ENCODE results near the gene SCGB1C2. TPM values are rescaled to one million over a fixed set of nuclear protein-coding genes. Genes with fewer than 3 reads are reported as not detected.

SCGB1C2 gene
- total and polyA plus RNA-seq, 10 donors, result not detected

DNA sequence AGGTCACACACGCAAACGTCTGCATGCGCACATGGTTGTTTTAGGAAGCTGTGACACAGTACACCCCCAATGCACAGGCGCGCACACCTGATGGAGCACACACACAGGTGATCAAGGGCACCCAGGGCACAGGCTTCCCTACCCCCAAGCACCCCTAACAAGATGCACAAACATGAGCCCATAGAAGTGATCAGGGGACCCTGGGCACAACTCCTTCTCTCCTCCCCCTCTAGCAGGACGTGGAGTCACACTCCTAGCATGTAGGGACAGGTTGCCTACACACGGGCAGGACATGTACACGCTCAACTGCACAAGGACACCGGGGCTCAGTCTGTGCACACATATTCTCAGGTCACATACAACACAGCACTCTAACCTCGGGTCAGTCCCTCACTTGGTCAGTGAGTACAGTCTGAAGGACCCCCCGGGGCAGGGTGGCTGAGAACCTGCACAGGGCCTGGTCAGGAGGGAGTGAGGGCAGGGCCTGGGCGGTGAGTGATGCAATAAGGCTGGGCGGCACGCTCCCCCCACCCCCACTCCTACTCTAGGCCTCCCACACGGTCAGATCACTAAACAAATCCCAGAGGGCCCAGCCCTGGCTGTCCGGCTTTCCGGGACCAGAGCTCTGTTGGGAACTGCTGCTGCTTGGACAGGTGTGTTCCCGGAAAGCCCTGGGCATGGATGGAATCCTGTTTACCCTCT is 44.8 kb downstream of the SCGB1C2 start:
- Histone ChIP-seq H3K27ac (no peak overlapping the region), H3K4me3 (peak overlapping the region in 7 of 8 donors; percentile 15 to 63 (median 43)), H3K9me3 (no peaks in the 10 kb centered on the region), H3K4me1 (peaks cover 0 to 63% (median 33%) of the 10 kb centered on the region in 6 donors), H3K36me3 (no peaks in the 10 kb centered on the region), H3K27me3 (replicated peaks in 1 of 7) (peaks cover 0 to 67% (median 23%) of the 10 kb centered on the region in 7 donors)
- 58 to 76% (median 64%) methylated on average over 10 to 18 of the region's 18 CpGs for WGBS, 5 donors
- intact Hi-C loops (cut with DNase I; ENCODE audit: low total_unique reads), result no loop called here
- TF ChIP-seq POLR2AphosphoS5 (IDR thresholded peaks at IDR 0.05) (no peak), CTCF (IDR thresholded peaks at IDR 0.05 in 8 of 11, conservative IDR thresholded peaks at IDR 0.05 in 3 of 11) (no peak), POLR2A (IDR thresholded peaks at IDR 0.05) (no peak)
- no peak for DNase-seq

- Histone ChIP-seq H3K27ac (no peak overlapping the region), H3K36me3 (no peaks in the 10 kb centered on the region), H3K9me3 (no peaks in the 10 kb centered on the region), H3K4me3 (no peak overlapping the region), H3K27me3 (replicated peaks in 1 of 7) (peaks cover 0 to 59% (median 23%) of the 10 kb centered on the region in 7 donors), H3K4me1 (peaks cover 0 to 63% (median 33%) of the 10 kb centered on the region in 6 donors)
- DNase-seq, result no peak
- intact Hi-C loops (cut with DNase I; ENCODE audit: low total_unique reads), result no loop called here
- TF ChIP-seq CTCF (IDR thresholded peaks at IDR 0.05 in 8 of 11, conservative IDR thresholded peaks at IDR 0.05 in 3 of 11) (no peak), POLR2A (IDR thresholded peaks at IDR 0.05) (no peak), POLR2AphosphoS5 (IDR thresholded peaks at IDR 0.05) (no peak)
- WGBS, 5 donors, result 56 to 87% (median 77%) methylated on average over 8 of the region's 8 CpGs
Measured at GRCh38 chr17:183021-183420, 45.7 kb downstream of the SCGB1C2 start.

GRCh38 chr17:185445-186138 is 48.2 kb downstream of the SCGB1C2 start:
- Histone ChIP-seq H3K36me3 (no peaks in the 10 kb centered on the region), H3K9me3 (no peaks in the 10 kb centered on the region), H3K4me3 (no peak overlapping the region), H3K27me3 (replicated peaks in 1 of 7) (peaks cover 0 to 33% (median 9%) of the 10 kb centered on the region in 7 donors), H3K4me1 (peaks cover 0 to 43% (median 18%) of the 10 kb centered on the region in 6 donors), H3K27ac (no peak overlapping the region)
- TF ChIP-seq POLR2AphosphoS5 (IDR thresholded peaks at IDR 0.05), result no peak
- no peak for TF ChIP-seq CTCF (IDR thresholded peaks at IDR 0.05 in 8 of 11, conservative IDR thresholded peaks at IDR 0.05 in 3 of 11)
- no peak for TF ChIP-seq POLR2A (IDR thresholded peaks at IDR 0.05)
- 53 to 72% (median 60%) methylated on average over 14 of the region's 14 CpGs for WGBS, 5 donors
- peak; percentile 30 for DNase-seq
- intact Hi-C loops (cut with DNase I; ENCODE audit: low total_unique reads), result no loop called here

DNA sequence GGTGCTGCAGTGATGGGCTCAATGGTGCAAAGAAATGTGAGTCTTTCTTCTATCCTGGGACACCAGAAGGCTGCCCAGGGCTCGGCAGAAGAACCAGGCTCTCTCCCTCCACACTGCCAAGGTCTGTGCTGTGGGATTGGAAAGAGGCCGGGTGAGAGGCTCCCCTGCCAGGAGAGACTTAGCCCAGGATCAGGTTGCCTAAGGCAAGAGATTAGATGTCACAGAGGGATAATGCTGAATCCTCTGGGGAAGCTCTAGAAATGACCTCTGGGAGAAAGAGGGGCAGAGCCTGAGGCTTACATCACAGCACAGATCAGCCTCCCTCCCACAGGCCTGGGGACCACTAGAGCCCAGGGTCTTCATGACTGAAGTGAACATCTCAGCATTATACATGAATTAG is 49.8 kb downstream of the SCGB1C2 start:
- TF ChIP-seq POLR2A (IDR thresholded peaks at IDR 0.05), result no peak
- no peak for TF ChIP-seq POLR2AphosphoS5 (IDR thresholded peaks at IDR 0.05)
- TF ChIP-seq CTCF (IDR thresholded peaks at IDR 0.05 in 8 of 11, conservative IDR thresholded peaks at IDR 0.05 in 3 of 11), result no peak
- no peaks in the 10 kb centered on the region for H3K9me3 ChIP-seq
- no peak overlapping the region for H3K27ac ChIP-seq
- H3K4me1 ChIP-seq, result peaks cover 0 to 30% (median 9%) of the 10 kb centered on the region in 6 donors
- WGBS, 5 donors, result 79 to 95% (median 92%) methylated on average over 2 of the region's 2 CpGs
- peaks cover 0 to 19% (median 0%) of the 10 kb centered on the region in 7 donors for H3K27me3 ChIP-seq (replicated peaks in 1 of 7)
- no peak overlapping the region for H3K4me3 ChIP-seq
- H3K36me3 ChIP-seq, result no peaks in the 10 kb centered on the region
- intact Hi-C loops (cut with DNase I; ENCODE audit: low total_unique reads), result no loop called here
- peak; percentile 10 for DNase-seq
